Colonic mucosa (tissue), 4 donors: ENCODE results near the gene MAPT. TPM values are rescaled to one million over a fixed set of nuclear protein-coding genes. Genes with fewer than 3 reads are reported as not detected.

Experiments
- DNase-seq: peaks from one replicate; pipeline ENCODE4 v3.0.0-alpha.2; 2020
- H3K27ac ChIP-seq: fragments of 200-600 bp; one replicate; pipeline ENCODE4 v1.8.0; 2021
- H3K27me3 ChIP-seq: fragments of 200-600 bp; one replicate; pipeline ENCODE4 v1.8.0; 2021
- H3K36me3 ChIP-seq: fragments of 200-600 bp; one replicate; pipeline ENCODE4 v1.8.0; 2021
- H3K4me1 ChIP-seq: fragments of 200-600 bp; one replicate; pipeline ENCODE4 v1.8.0; 2021; ENCODE audit warnings: mild to moderate bottlenecking
- H3K4me3 ChIP-seq: fragments of 200-600 bp; one replicate; pipeline ENCODE4 v1.8.0; 2021
- H3K9ac ChIP-seq, 2 donors: one replicate each; pipeline ENCODE4 v1.7.0; 2013; ENCODE audit warnings: control low read depth in 2 of 2, low read depth in 2 of 2, low read length in 2 of 2
- H3K9me3 ChIP-seq: fragments of 200-600 bp; one replicate; pipeline ENCODE4 v1.8.0; 2021
- intact Hi-C: fragments of 100-400 bp; cut with DNase I; formaldehyde crosslinking; loops from one replicate; pipeline ENCODE4 v1.14.1; 2022
- total RNA-seq, 2 donors: library from RNA; stranded (reverse); fragmentation: NEBNext Ultra II Directional in 1 of 2; extraction: Animal tissue kit (Norgen Biotek cat#: 25700) in 1 of 2; gene quantifications; one replicate each; pipeline ENCODE4 v1.2.1, GENCODE V29; 2021
- TF ChIP-seq, protein P1 (sequence below): fragments of 200-600 bp; IDR thresholded peaks from one replicate; pipeline ENCODE4 v1.8.0; 2022; ENCODE audit warnings: antibody characterized with exemption, mild to moderate bottlenecking
- donor health status: healthy.
- donor health status: DM: no; HTN: no; CAD: no.
- donor health status: DM: no; HTN: no; CAD: no.

The MAPT gene
- total RNA-seq, 2 donors from 2014 or later, result 0.37 to 2.9 TPM

DNA sequence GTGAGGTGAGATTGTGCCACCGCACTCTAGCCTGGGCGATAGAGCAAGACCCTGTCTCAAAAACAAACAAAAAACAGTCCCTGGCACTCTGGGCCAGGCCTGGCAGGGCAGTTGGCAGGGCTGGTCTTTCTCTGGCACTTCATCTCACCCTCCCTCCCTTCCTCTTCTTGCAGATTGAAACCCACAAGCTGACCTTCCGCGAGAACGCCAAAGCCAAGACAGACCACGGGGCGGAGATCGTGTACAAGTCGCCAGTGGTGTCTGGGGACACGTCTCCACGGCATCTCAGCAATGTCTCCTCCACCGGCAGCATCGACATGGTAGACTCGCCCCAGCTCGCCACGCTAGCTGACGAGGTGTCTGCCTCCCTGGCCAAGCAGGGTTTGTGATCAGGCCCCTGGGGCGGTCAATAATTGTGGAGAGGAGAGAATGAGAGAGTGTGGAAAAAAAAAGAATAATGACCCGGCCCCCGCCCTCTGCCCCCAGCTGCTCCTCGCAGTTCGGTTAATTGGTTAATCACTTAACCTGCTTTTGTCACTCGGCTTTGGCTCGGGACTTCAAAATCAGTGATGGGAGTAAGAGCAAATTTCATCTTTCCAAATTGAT is 129.5 kb downstream of the MAPT start:
- TF ChIP-seq, protein P1, sequence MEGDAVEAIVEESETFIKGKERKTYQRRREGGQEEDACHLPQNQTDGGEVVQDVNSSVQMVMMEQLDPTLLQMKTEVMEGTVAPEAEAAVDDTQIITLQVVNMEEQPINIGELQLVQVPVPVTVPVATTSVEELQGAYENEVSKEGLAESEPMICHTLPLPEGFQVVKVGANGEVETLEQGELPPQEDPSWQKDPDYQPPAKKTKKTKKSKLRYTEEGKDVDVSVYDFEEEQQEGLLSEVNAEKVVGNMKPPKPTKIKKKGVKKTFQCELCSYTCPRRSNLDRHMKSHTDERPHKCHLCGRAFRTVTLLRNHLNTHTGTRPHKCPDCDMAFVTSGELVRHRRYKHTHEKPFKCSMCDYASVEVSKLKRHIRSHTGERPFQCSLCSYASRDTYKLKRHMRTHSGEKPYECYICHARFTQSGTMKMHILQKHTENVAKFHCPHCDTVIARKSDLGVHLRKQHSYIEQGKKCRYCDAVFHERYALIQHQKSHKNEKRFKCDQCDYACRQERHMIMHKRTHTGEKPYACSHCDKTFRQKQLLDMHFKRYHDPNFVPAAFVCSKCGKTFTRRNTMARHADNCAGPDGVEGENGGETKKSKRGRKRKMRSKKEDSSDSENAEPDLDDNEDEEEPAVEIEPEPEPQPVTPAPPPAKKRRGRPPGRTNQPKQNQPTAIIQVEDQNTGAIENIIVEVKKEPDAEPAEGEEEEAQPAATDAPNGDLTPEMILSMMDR, result no peak
- no peak overlapping the region for H3K27ac ChIP-seq
- intact Hi-C loops, result no loop called here
- no peak overlapping the region for H3K4me3 ChIP-seq
- H3K27me3 ChIP-seq, result no peaks in the 10 kb centered on the region
- H3K36me3 ChIP-seq, result no peaks in the 10 kb centered on the region
- H3K9ac ChIP-seq, result no peak overlapping the region
- H3K9me3 ChIP-seq, result no peaks in the 10 kb centered on the region
- no peaks in the 10 kb centered on the region for H3K4me1 ChIP-seq
- DNase-seq, result no peak

- Histone ChIP-seq H3K9ac (no peak overlapping the region), H3K9me3 (no peaks in the 10 kb centered on the region), H3K4me3 (no peak overlapping the region), H3K36me3 (no peaks in the 10 kb centered on the region), H3K27me3 (no peaks in the 10 kb centered on the region), H3K4me1 (no peaks in the 10 kb centered on the region), H3K27ac (no peak overlapping the region)
- intact Hi-C loops, result no loop called here
- TF ChIP-seq, protein P1, result no peak
- DNase-seq, result no peak
Measured at GRCh38 chr17:46024590-46024989, 130.2 kb downstream of the MAPT start.

DNA sequence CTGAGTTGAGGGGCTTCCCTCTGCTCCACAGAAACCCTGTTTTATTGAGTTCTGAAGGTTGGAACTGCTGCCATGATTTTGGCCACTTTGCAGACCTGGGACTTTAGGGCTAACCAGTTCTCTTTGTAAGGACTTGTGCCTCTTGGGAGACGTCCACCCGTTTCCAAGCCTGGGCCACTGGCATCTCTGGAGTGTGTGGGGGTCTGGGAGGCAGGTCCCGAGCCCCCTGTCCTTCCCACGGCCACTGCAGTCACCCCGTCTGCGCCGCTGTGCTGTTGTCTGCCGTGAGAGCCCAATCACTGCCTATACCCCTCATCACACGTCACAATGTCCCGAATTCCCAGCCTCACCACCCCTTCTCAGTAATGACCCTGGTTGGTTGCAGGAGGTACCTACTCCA is 130.7 kb downstream of the MAPT start:
- Histone ChIP-seq H3K36me3 (no peaks in the 10 kb centered on the region), H3K27me3 (no peaks in the 10 kb centered on the region), H3K4me1 (no peaks in the 10 kb centered on the region), H3K4me3 (no peak overlapping the region), H3K9ac (no peak overlapping the region), H3K27ac (no peak overlapping the region), H3K9me3 (no peaks in the 10 kb centered on the region)
- TF ChIP-seq, protein P1, result no peak
- intact Hi-C loops, result no loop called here
- DNase-seq, result no peak

GRCh38 chr17:46025510-46026165 is 131.3 kb downstream of the MAPT start:
- Histone ChIP-seq H3K9me3 (no peaks in the 10 kb centered on the region), H3K27ac (no peak overlapping the region), H3K36me3 (peaks cover under 1% of the 10 kb centered on the region), H3K27me3 (no peaks in the 10 kb centered on the region), H3K4me1 (no peaks in the 10 kb centered on the region), H3K9ac (no peak overlapping the region), H3K4me3 (no peak overlapping the region)
- TF ChIP-seq, protein P1, result no peak
- DNase-seq, result no peak
- intact Hi-C loops, result no loop called here

GRCh38 chr17:46026166-46027047 is 132.1 kb downstream of the MAPT start:
- TF ChIP-seq, protein P1, result no peak
- no peaks in the 10 kb centered on the region for H3K27me3 ChIP-seq
- no peaks in the 10 kb centered on the region for H3K4me1 ChIP-seq
- H3K27ac ChIP-seq, result no peak overlapping the region
- no peaks in the 10 kb centered on the region for H3K9me3 ChIP-seq
- no peak overlapping the region for H3K4me3 ChIP-seq
- H3K9ac ChIP-seq, result no peak overlapping the region
- intact Hi-C loops, result no loop called here
- DNase-seq, result no peak
- H3K36me3 ChIP-seq, result peaks cover 9% of the 10 kb centered on the region
